NCI-H1105 treated with DMSO at 0.1 percent for 48 hours (cell line): ENCODE results near the gene SLC22A7.
"Not testable (repeated sequence)": the region's sequence is repeated elsewhere in the genome, so short reads cannot be mapped to it uniquely, and the experiment has no call there.

ENCODE experiments used
- DNase-seq: peaks from one replicate; lab custom pipeline; 2025; lab: John Stamatoyannopoulos, UW

The SLC22A7 gene

GRCh38 chr6:43339168-43339567, 41.1 kb downstream of the SLC22A7 start:
- DNase-seq = no peak

DNA sequence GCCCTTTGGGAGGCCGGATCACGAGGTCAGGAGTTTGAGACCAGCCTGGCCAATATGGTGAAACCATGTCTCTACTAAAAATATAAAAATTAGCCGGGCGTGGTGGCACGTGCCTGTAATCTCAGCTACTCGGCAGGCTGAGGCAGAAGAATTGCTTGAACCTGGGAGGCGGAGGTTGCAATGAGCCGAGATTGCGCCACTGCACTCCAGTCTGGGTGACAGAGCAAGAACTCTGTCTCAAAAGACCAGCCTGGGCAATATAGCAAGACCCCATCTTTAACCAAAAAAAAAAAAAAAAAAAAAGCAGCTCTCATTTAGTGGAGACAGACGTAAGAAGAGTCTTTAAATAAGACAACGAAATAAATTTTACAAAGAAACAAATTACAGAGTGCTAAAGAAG, 48.2 kb downstream of the SLC22A7 start:
- not testable (repeated sequence) for DNase-seq

GRCh38 chr6:43347021-43347420, 49.0 kb downstream of the SLC22A7 start:
- DNase-seq = no peak

GRCh38 chr6:43347444-43347843, 49.4 kb downstream of the SLC22A7 start:
- no peak for DNase-seq

DNA sequence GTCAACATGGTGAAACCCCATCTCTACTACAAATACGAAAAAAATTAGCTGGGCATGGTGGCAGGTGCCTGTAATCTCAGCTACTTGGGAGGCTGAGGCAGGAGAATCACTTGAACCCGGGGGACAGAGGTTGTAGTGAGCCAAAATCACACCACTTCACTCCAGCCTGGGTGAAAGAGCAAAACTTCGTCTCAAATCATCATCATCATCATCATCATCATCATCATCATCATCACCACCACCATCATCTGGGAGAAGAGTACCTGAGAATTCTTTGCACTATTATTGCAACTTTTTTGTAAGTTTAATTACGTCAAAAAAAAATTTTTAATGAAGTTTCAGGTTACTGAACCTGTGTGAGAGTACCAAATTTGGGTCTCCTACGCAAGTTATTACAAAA, 53.9 kb downstream of the SLC22A7 start:
- DNase-seq = not testable (repeated sequence)
